Stimulated activated CD4-positive, alpha-beta T cell treated with anti-CD3 and anti-CD28 coated beads, Interleukin-1b, Interleukin-23, amount 100 ng/mL, for 1 hour (primary cell): ENCODE data around the gene RAMACL.

Experiments
- DNase-seq, 2 donors: peaks; one replicate each; pipeline ENCODE4 v3.0.0-alpha.2; 2020; ENCODE audit warnings: low read depth in 2 of 2

Gene RAMACL

DNA sequence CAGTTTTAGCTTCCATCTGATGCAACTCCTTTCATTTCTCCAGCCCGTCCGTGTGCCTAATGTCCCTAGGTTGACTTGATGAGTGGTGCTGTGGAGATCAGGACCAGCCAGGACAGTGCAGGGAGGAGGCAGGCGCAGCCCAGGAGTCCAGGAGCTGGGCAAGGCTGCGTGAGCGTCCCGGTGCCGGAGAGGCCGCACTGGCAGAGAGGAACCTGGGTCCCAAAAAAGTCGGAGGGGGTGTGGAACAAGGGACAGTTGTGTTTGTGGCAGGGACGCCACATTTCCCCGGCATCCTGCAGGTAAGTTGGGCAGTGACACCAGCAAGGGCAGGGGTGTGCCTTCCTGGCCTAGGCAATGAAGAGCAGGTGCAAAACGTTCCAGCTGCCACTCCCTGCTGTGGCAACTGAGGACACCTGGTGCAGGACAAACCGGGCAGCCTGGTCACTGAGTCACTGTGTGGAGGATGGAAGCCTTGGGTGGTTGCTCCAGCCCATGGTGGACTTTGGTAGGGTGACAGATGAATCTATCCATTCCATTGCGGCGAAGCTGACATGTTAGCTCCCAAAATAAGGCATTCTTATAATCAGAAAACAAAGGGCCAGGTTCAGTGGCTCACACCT, 53.2 kb downstream of the RAMACL start:
- DNase-seq, result no peak
